ENCODE data around the gene UBE2G1.

The UBE2G1 gene

DNA sequence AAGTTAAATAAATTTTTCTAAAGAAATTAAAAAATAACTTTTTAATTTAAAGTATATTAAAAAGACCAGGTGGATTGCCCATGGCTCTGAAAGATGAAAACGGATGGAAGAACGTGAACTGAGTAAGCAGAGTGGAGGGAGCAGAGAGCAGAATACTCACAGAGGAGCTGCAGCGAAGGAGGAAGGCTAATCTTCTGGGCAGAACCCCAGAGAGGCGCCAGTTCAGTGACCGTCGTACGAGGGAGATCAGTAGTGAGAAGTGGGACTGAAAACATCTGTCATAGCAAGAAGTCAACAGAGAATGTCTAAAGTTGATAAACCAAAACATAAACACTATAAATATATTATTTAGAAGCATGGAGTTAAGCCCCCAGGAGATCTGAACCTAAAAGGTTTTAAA lies 34.9 kb downstream of the UBE2G1 start:
- Histone ChIP-seq H3K36me3 (ENCODE audit: control insufficient read depth, low read depth, low read length) (no peaks in the 10 kb centered on the region), H3K4me1 (ENCODE audit: control insufficient read depth, low read depth, low read length) (peaks cover 8% of the 10 kb centered on the region), H3K9ac (ENCODE audit: low read length) (no peak overlapping the region)

DNA sequence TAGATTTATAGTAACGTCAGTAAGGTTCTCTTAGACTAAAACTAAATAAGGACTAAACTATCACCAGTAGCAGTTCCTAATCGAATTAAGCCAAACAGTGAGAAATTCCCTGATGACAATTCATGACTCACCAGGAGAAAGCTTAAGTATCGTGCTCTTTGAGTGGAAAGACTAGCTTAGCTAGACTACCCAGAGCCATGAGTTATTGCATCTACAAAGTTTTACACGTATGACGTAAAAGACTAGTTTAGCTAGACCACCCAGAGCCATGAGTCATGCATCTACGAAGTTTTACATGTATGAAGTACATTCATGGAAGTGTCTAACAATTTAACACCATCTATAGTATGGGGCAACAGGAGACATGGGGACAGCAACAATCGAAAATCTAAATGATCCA lies 36.6 kb downstream of the UBE2G1 start:
- Histone ChIP-seq H3K9ac (ENCODE audit: low read length) (no peak overlapping the region), H3K4me3 (ENCODE audit: low read length) (no peak overlapping the region)

More for the DNA sequence above, 34.9 kb downstream of the UBE2G1 start:
- Histone ChIP-seq H3K4me3 (ENCODE audit: low read length) (no peak overlapping the region), H3K27ac (ENCODE audit: low read length) (no peak overlapping the region), H3K9me3 (ENCODE audit: control insufficient read depth, low read depth, low read length) (no peaks in the 10 kb centered on the region), H3K27me3 (ENCODE audit: control insufficient read depth, insufficient read depth, low read length) (no peaks in the 10 kb centered on the region)

DNA sequence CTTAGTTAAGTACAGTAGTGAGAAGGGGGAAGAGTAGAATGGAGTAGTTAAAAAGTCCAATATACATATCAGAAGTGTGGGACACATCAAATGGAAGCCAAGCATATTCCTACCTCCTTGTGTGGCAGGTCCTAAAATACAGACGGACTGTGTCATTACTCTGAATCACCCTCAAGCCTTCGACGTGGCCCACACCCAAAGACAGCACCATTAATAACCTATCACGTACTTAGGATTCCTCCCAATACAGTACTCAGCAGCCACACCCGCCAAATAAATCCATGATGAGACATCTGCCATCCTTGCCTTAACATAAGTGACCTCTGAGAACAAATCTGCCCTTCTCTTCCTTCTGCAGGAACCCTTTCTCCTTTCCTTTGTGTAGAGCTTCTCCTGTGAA lies 38.9 kb downstream of the UBE2G1 start:
- Histone ChIP-seq H3K4me3 (ENCODE audit: low read length) (no peak overlapping the region), H3K4me1 (ENCODE audit: control insufficient read depth, low read depth, low read length) (peaks cover 5% of the 10 kb centered on the region), H3K36me3 (ENCODE audit: control insufficient read depth, low read depth, low read length) (no peaks in the 10 kb centered on the region), H3K9me3 (ENCODE audit: control insufficient read depth, low read depth, low read length) (no peaks in the 10 kb centered on the region), H3K9ac (ENCODE audit: low read length) (no peak overlapping the region), H3K27me3 (ENCODE audit: control insufficient read depth, insufficient read depth, low read length) (no peaks in the 10 kb centered on the region), H3K27ac (ENCODE audit: low read length) (no peak overlapping the region)

More for the DNA sequence above, 36.6 kb downstream of the UBE2G1 start:
- Histone ChIP-seq H3K27ac (ENCODE audit: low read length) (no peak overlapping the region), H3K9me3 (ENCODE audit: control insufficient read depth, low read depth, low read length) (no peaks in the 10 kb centered on the region), H3K4me1 (ENCODE audit: control insufficient read depth, low read depth, low read length) (peaks cover 8% of the 10 kb centered on the region), H3K36me3 (ENCODE audit: control insufficient read depth, low read depth, low read length) (no peaks in the 10 kb centered on the region), H3K27me3 (ENCODE audit: control insufficient read depth, insufficient read depth, low read length) (no peaks in the 10 kb centered on the region)

DNA sequence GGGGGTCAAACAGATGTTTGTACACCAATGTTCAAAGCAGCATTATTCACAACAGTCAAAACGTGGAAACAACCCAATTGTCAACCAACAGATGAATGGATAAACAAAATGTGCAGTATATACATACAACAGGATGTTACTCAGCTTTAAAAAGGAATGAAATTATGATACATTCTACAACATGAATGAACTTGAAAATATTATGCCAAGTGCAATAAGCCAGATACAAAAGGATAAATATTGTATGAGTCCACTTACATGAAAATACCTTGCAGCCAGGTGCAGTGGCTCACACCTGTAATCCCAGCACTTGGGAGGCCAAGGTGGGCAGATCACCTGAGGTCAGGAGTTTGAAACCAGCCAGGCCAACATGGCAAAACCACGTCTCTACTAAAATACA lies 39.9 kb downstream of the UBE2G1 start:
- Histone ChIP-seq H3K36me3 (ENCODE audit: control insufficient read depth, low read depth, low read length) (no peaks in the 10 kb centered on the region), H3K27ac (ENCODE audit: low read length) (no peak overlapping the region), H3K4me3 (ENCODE audit: low read length) (no peak overlapping the region), H3K4me1 (ENCODE audit: control insufficient read depth, low read depth, low read length) (peaks cover 3% of the 10 kb centered on the region), H3K9me3 (ENCODE audit: control insufficient read depth, low read depth, low read length) (no peaks in the 10 kb centered on the region), H3K27me3 (ENCODE audit: control insufficient read depth, insufficient read depth, low read length) (no peaks in the 10 kb centered on the region), H3K9ac (ENCODE audit: low read length) (no peak overlapping the region)

DNA sequence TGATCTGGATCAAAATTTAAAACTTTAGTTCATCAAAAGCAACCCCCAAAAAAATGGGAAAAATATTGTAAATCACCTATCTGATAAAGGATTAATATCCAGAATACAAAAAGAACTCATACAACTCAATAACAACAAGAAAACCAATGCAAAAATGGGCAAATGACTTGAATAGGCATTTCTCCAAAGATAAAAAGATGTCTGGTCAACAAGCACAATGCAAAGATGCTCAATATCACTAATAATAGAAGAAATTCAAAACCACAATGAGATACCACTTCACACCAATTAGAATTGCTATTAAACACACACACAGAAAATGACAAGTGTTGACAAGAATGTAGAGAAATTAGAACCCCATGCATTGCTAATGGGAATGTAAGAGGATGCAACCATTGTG lies 40.4 kb downstream of the UBE2G1 start:
- Histone ChIP-seq H3K36me3 (ENCODE audit: control insufficient read depth, low read depth, low read length) (no peaks in the 10 kb centered on the region), H3K9ac (ENCODE audit: low read length) (no peak overlapping the region), H3K27ac (ENCODE audit: low read length) (no peak overlapping the region), H3K9me3 (ENCODE audit: control insufficient read depth, low read depth, low read length) (no peaks in the 10 kb centered on the region), H3K4me1 (ENCODE audit: control insufficient read depth, low read depth, low read length) (peaks cover 3% of the 10 kb centered on the region), H3K4me3 (ENCODE audit: low read length) (no peak overlapping the region), H3K27me3 (ENCODE audit: control insufficient read depth, insufficient read depth, low read length) (no peaks in the 10 kb centered on the region)

DNA sequence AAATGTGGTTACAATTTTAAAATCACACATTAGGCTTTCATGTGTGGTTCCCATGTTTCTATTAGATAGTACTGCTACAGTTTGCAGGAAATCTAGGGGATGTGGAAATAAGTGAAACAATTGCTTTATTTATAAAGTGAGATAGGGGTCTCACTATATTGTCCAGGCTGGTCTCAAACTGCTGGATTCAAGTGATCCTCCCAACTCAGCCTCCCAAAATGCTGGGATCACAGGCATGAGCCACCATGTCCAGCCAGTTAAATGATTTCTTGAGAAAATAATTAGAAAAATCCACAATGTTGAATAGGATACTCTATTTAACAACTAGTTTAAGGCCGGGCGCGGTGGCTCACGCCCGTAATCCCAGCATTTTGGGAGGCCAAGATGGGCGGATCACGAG lies 42.0 kb downstream of the UBE2G1 start:
- no peak overlapping the region for H3K27ac ChIP-seq (ENCODE audit: low read length)
- H3K9ac ChIP-seq (ENCODE audit: low read length): no peak overlapping the region
- H3K36me3 ChIP-seq (ENCODE audit: control insufficient read depth, low read depth, low read length): no peaks in the 10 kb centered on the region
- H3K27me3 ChIP-seq (ENCODE audit: control insufficient read depth, insufficient read depth, low read length): no peaks in the 10 kb centered on the region
- no peak overlapping the region for H3K4me3 ChIP-seq (ENCODE audit: low read length)
- H3K9me3 ChIP-seq (ENCODE audit: control insufficient read depth, low read depth, low read length): no peaks in the 10 kb centered on the region
- H3K4me1 ChIP-seq (ENCODE audit: control insufficient read depth, low read depth, low read length): peaks cover 3% of the 10 kb centered on the region

DNA sequence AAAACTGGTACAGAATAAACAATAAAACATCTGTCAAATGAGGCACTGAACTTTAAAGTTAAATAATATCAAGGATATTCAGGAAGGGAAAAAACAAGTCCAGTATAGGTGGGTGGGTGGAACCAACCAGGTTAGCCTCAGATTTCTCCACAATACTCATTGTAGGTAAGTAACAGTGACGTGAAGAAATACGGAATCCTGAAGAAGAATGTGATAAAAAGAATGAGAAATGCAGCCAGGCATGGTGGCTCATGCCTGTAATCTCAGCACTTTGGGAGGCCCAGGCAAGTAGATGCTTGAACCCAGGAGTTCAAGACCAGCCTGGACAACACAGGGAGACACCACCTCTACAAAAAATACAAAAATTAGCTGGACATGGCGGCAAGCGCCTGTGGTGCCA lies 47.3 kb downstream of the UBE2G1 start:
- no peak overlapping the region for H3K4me3 ChIP-seq (ENCODE audit: low read length)
- H3K36me3 ChIP-seq (ENCODE audit: control insufficient read depth, low read depth, low read length): no peaks in the 10 kb centered on the region
- no peaks in the 10 kb centered on the region for H3K27me3 ChIP-seq (ENCODE audit: control insufficient read depth, insufficient read depth, low read length)
- no peak overlapping the region for H3K9ac ChIP-seq (ENCODE audit: low read length)
- peaks cover 8% of the 10 kb centered on the region for H3K4me1 ChIP-seq (ENCODE audit: control insufficient read depth, low read depth, low read length)
- H3K27ac ChIP-seq (ENCODE audit: low read length): no peak overlapping the region
- no peaks in the 10 kb centered on the region for H3K9me3 ChIP-seq (ENCODE audit: control insufficient read depth, low read depth, low read length)

DNA sequence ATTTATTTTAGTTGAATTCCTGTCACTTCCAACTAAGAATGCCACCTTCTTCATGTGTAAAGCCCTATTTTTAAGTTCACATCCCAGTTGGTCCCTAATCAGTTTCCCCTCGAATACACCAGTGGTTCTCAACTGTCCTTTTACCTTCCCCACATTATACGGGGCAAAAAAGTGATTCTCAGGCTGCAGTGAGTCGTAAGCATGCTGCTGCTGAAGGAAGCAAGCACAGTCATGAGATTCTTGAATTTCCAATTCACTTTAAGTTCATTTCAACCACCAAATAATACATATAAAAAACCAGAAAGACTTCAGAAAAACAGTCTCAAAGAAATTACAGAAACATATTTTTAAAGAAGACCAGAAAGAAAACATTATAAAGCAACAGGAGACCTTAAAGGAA lies 47.9 kb downstream of the UBE2G1 start:
- Histone ChIP-seq H3K27ac (ENCODE audit: low read length) (no peak overlapping the region), H3K4me3 (ENCODE audit: low read length) (no peak overlapping the region), H3K36me3 (ENCODE audit: control insufficient read depth, low read depth, low read length) (no peaks in the 10 kb centered on the region), H3K9ac (ENCODE audit: low read length) (no peak overlapping the region), H3K4me1 (ENCODE audit: control insufficient read depth, low read depth, low read length) (peaks cover 8% of the 10 kb centered on the region), H3K9me3 (ENCODE audit: control insufficient read depth, low read depth, low read length) (no peaks in the 10 kb centered on the region), H3K27me3 (ENCODE audit: control insufficient read depth, insufficient read depth, low read length) (no peaks in the 10 kb centered on the region)

DNA sequence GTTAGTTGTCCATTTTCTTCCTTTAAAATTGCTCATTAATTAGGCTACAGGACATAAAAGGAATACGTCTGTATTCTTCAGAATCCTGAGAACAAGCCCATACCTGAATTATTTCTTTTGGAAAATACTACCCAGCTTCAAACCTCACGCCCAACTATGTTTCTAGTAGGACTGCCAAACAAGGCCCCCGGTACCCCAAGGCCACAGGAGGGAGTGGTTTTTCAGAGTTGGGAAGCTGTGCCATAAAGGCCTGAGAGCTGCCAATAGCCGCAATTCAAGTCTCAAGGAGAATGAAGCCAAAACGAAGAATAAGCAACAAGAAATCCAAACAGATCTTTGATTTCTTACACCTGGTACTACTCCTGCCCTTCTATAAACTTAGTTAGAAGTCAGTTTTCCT lies 48.3 kb downstream of the UBE2G1 start:
- no peaks in the 10 kb centered on the region for H3K9me3 ChIP-seq (ENCODE audit: control insufficient read depth, low read depth, low read length)

DNA sequence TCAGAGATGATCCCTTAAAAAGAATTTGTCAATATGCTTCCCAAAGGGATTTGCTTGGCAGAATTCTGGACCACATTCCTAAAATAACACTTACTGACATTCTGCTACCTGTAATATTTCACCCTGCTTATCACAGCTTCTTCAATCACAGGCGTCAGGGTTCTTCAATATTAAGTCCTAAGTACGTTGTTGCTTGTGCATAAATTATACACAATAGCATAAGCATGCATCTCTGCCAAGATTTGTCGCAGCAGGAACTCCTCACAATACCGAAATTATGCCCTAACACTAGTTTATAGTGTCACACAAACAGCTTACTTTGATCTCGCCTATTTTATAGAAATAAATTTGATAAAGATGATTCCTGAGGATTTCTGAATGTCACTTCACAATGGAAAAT lies 48.9 kb downstream of the UBE2G1 start:
- no peak overlapping the region for H3K9ac ChIP-seq (ENCODE audit: low read length)
- peaks cover 5% of the 10 kb centered on the region for H3K4me1 ChIP-seq (ENCODE audit: control insufficient read depth, low read depth, low read length)
- no peaks in the 10 kb centered on the region for H3K36me3 ChIP-seq (ENCODE audit: control insufficient read depth, low read depth, low read length)
- no peak overlapping the region for H3K27ac ChIP-seq (ENCODE audit: low read length)
- H3K9me3 ChIP-seq (ENCODE audit: control insufficient read depth, low read depth, low read length): no peaks in the 10 kb centered on the region
- H3K4me3 ChIP-seq (ENCODE audit: low read length): no peak overlapping the region
- H3K27me3 ChIP-seq (ENCODE audit: control insufficient read depth, insufficient read depth, low read length): no peaks in the 10 kb centered on the region

More for the DNA sequence above, 48.3 kb downstream of the UBE2G1 start:
- Histone ChIP-seq H3K4me1 (ENCODE audit: control insufficient read depth, low read depth, low read length) (peaks cover 5% of the 10 kb centered on the region), H3K27ac (ENCODE audit: low read length) (no peak overlapping the region), H3K9ac (ENCODE audit: low read length) (no peak overlapping the region), H3K36me3 (ENCODE audit: control insufficient read depth, low read depth, low read length) (no peaks in the 10 kb centered on the region), H3K4me3 (ENCODE audit: low read length) (no peak overlapping the region), H3K27me3 (ENCODE audit: control insufficient read depth, insufficient read depth, low read length) (no peaks in the 10 kb centered on the region)

DNA sequence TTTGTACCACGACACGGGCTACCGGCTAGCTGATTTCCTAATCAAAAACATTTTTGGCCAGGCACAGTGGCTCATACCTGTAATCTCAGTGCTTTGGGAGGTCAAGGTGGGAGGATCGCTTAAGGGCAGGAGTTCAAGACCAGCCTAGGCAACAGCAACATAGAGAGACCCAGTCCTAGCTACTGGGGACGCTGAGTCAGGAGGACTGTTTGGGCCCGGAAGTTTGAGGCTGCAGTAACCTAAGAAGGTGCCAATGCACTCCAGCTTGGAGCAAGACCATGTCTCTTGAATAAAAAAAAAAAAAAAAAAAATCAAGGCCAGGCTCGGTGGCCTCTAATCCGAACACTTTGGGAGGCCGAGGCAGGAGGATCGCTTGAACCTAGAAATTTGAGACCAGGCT lies 49.8 kb downstream of the UBE2G1 start:
- Histone ChIP-seq H3K9ac (ENCODE audit: low read length) (no peak overlapping the region), H3K4me1 (ENCODE audit: control insufficient read depth, low read depth, low read length) (peaks cover 5% of the 10 kb centered on the region), H3K27ac (ENCODE audit: low read length) (no peak overlapping the region), H3K27me3 (ENCODE audit: control insufficient read depth, insufficient read depth, low read length) (no peaks in the 10 kb centered on the region), H3K9me3 (ENCODE audit: control insufficient read depth, low read depth, low read length) (no peaks in the 10 kb centered on the region), H3K4me3 (ENCODE audit: low read length) (no peak overlapping the region), H3K36me3 (ENCODE audit: control insufficient read depth, low read depth, low read length) (no peaks in the 10 kb centered on the region)

DNA sequence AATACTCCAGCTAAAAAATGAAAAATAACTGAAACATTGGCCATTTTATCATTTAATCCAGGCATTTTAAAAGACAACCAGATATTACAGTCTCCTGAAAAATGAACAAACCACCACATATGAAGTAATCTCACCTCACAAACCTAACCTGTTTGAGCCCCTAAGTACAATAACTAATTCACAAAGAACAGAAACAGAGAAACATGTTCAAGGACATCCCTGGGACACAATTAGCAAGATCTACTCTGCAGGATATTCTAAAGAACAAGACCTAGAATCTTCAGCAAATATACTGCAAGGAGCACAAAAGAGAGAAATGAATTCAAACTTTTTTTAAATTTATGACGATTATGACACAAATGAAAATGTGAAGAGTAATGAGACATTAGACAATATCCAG lies 51.9 kb downstream of the UBE2G1 start:
- Histone ChIP-seq H3K4me3 (ENCODE audit: low read length) (no peak overlapping the region), H3K27me3 (ENCODE audit: control insufficient read depth, insufficient read depth, low read length) (no peaks in the 10 kb centered on the region), H3K4me1 (ENCODE audit: control insufficient read depth, low read depth, low read length) (peaks cover 8% of the 10 kb centered on the region), H3K9ac (ENCODE audit: low read length) (no peak overlapping the region), H3K36me3 (ENCODE audit: control insufficient read depth, low read depth, low read length) (no peaks in the 10 kb centered on the region), H3K27ac (ENCODE audit: low read length) (no peak overlapping the region), H3K9me3 (ENCODE audit: control insufficient read depth, low read depth, low read length) (no peaks in the 10 kb centered on the region)

Measured in iPS-18a (cell line).